HepG2 (cell line): Measurements from ENCODE around the gene RNU4-1. TPM values are rescaled to one million over a fixed set of nuclear protein-coding genes. Genes with fewer than 3 reads are reported as not detected.

Experiments used
- CEBPG ChIP-seq: IDR thresholded peaks from 2 replicates; pipeline ENCODE4 v1.6.1; 2016
- HMGXB4 ChIP-seq, 2 experiments: sonication (generic) in 1 of 2; formaldehyde crosslinking in 1 of 2; IDR thresholded peaks; 2 replicates each; pipeline versions ENCODE4 v1.4.0 to v1.6.1; 2018 to 2020; ENCODE audit warnings: missing genetic modification reagents in 2 of 2, borderline replicate concordance in 1 of 2, low read depth in 1 of 2, mild to moderate bottlenecking in 1 of 2, missing biosample characterization in 1 of 2
- ISL2 ChIP-seq: sonication (generic); formaldehyde crosslinking; IDR thresholded peaks from 2 replicates; pipeline ENCODE4 v1.5.0; 2020; ENCODE audit warnings: missing genetic modification reagents
- MYPOP ChIP-seq: sonication (generic); formaldehyde crosslinking; IDR thresholded peaks from 2 replicates; pipeline ENCODE4 v1.8.1; 2023; ENCODE audit warnings: mild to moderate bottlenecking, moderate library complexity, missing genetic modification reagents
- NFYC ChIP-seq: IDR thresholded peaks from 2 replicates; pipeline ENCODE4 v1.6.1; 2016; ENCODE audit warnings: missing genetic modification reagents, missing compliant biosample characterization
- ZFP37 ChIP-seq: sonication (generic); formaldehyde crosslinking; IDR thresholded peaks from 2 replicates; pipeline ENCODE4 v1.4.0; 2020; ENCODE audit warnings: missing genetic modification reagents, borderline replicate concordance
- ZNF350 ChIP-seq: sonication (generic); formaldehyde crosslinking; IDR thresholded peaks from 2 replicates; pipeline ENCODE4 v1.4.0; 2020; ENCODE audit warnings: mild to moderate bottlenecking, low read depth, missing genetic modification reagents, borderline replicate concordance
- polyA plus RNA-seq, 8 experiments: library from polyadenylated mRNA; depleted of rRNA in 3 of 8; stranded (reverse) in 7 of 8; unstranded in 1 of 8; fragments of >200 nt; fragmentation: Illumina TruSeq in 4 of 8; extraction: Trizol in 4 of 8; gene quantifications; 2 replicates each; pipeline versions ENCODE4 v1.2.1 to v1.2.3, GENCODE V29; 2011 to 2016; ENCODE audit warnings: low read depth in 4 of 8, missing spikeins in 1 of 8, mixed read lengths in 1 of 8; ENCODE audit not compliant: insufficient read depth in 1 of 8
- total RNA-seq, 5 experiments: library from RNA; depleted of rRNA; stranded (reverse); fragments of >200 nt; fragmentation: Illumina TruSeq; extraction: Trizol; gene quantifications; 2 replicates each; pipeline ENCODE4 v1.2.3, GENCODE V29; 2016; ENCODE audit warnings: low read depth in 1 of 5
- TF ChIP-seq, protein P1 (sequence below), 2 experiments: fragments of 450-650 bp in 1 of 2; sonication (generic) in 1 of 2; formaldehyde crosslinking in 1 of 2; IDR thresholded peaks; 2 replicates each; pipeline versions ENCODE4 v1.6.1 to v1.8.0; 2016 to 2022; ENCODE audit warnings: antibody characterized with exemption in 1 of 2, mild to moderate bottlenecking in 1 of 2, missing genetic modification reagents in 1 of 2
- TF ChIP-seq, protein P2 (sequence below): IDR thresholded peaks from 2 replicates; pipeline ENCODE4 v1.6.1; 2016
- TF ChIP-seq, protein P3 (sequence below): sonication (generic); formaldehyde crosslinking; conservative IDR thresholded peaks from 2 replicates; pipeline ENCODE4 v1.4.0; 2020; ENCODE audit warnings: mild to moderate bottlenecking, missing genetic modification reagents, moderate library complexity

The RNU4-1 gene
- total and polyA plus RNA-seq, 2 of the 13 experiments (the other 11 are each of a cell fraction or from before 2014, with no cell fraction given), result 7,407 TPM; not detected in 1

DNA sequence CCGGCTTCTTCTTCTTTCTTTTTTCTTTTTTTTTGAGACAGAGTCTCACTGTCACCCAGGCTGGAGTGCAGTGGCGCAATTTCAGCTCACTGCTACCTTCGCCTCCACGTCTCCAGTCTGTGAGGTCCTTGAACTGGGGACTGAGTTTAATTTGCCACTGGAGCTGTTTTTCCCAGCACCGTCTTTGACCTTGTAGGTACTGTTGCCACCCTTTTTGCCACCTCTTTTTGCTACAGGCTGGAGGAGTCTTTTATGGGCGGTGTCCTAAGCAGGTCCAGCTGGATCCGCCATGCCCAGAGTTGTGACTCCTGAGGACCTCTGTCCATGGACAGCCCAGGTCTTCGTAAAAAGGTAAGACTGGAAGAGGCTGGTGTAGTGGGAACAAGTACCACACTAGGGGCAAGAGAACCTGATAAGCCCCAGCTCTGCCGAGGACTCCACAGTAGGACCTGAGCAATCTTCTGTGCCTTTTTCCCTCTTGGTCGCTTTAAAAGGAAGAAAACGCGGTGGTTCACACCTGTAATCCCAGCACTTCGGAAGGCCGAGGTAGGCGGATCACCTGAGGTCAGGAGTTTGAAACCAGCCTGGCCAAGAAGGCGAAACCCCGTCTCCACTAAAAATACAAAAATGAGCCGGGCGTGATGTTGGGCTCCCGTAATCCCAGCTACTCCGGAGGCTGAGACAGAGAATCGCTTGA is 2.3 kb downstream of the RNU4-1 start (continued):
- TF ChIP-seq, protein P1, sequence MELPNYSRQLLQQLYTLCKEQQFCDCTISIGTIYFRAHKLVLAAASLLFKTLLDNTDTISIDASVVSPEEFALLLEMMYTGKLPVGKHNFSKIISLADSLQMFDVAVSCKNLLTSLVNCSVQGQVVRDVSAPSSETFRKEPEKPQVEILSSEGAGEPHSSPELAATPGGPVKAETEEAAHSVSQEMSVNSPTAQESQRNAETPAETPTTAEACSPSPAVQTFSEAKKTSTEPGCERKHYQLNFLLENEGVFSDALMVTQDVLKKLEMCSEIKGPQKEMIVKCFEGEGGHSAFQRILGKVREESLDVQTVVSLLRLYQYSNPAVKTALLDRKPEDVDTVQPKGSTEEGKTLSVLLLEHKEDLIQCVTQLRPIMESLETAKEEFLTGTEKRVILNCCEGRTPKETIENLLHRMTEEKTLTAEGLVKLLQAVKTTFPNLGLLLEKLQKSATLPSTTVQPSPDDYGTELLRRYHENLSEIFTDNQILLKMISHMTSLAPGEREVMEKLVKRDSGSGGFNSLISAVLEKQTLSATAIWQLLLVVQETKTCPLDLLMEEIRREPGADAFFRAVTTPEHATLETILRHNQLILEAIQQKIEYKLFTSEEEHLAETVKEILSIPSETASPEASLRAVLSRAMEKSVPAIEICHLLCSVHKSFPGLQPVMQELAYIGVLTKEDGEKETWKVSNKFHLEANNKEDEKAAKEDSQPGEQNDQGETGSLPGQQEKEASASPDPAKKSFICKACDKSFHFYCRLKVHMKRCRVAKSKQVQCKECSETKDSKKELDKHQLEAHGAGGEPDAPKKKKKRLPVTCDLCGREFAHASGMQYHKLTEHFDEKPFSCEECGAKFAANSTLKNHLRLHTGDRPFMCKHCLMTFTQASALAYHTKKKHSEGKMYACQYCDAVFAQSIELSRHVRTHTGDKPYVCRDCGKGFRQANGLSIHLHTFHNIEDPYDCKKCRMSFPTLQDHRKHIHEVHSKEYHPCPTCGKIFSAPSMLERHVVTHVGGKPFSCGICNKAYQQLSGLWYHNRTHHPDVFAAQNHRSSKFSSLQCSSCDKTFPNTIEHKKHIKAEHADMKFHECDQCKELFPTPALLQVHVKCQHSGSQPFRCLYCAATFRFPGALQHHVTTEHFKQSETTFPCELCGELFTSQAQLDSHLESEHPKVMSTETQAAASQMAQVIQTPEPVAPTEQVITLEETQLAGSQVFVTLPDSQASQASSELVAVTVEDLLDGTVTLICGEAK (IDR thresholded peaks at IDR 0.05), result no peak
- TF ChIP-seq, protein P1 (CRISPR knock-in tag; IDR thresholded peaks at IDR 0.05), result 0 out of 2 replicates have a peak, but pooled peaks have one; percentile 18
- TF ChIP-seq ISL2 (CRISPR knock-in tag) (0 out of 2 replicates have a peak, but pooled peaks have one; percentile 18), ZNF350 (CRISPR knock-in tag) (0 out of 2 replicates have a peak, but pooled peaks have one; percentile 15), ZFP37 (0 out of 2 replicates have a peak, but pooled peaks have one; percentile 54), NFYC (CRISPR knock-in tag) (no peak), CEBPG (CRISPR knock-in tag) (peak; percentile 54; the same call in 1 of the 2 replicates), MYPOP (CRISPR knock-in tag) (0 out of 2 replicates have a peak, but pooled peaks have one; percentile 6), HMGXB4 (CRISPR knock-in tag; IDR thresholded peaks at IDR 0.05; ENCODE audit: borderline replicate concordance in 1 of 2, low read depth in 1 of 2) (0 out of 4 replicates have a peak, but pooled peaks of 1 of the 2 experiments have one; percentile 23)
- TF ChIP-seq, protein P2, sequence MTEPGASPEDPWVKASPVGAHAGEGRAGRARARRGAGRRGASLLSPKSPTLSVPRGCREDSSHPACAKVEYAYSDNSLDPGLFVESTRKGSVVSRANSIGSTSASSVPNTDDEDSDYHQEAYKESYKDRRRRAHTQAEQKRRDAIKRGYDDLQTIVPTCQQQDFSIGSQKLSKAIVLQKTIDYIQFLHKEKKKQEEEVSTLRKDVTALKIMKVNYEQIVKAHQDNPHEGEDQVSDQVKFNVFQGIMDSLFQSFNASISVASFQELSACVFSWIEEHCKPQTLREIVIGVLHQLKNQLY (CRISPR knock-in tag), result no peak
- TF ChIP-seq, protein P3, sequence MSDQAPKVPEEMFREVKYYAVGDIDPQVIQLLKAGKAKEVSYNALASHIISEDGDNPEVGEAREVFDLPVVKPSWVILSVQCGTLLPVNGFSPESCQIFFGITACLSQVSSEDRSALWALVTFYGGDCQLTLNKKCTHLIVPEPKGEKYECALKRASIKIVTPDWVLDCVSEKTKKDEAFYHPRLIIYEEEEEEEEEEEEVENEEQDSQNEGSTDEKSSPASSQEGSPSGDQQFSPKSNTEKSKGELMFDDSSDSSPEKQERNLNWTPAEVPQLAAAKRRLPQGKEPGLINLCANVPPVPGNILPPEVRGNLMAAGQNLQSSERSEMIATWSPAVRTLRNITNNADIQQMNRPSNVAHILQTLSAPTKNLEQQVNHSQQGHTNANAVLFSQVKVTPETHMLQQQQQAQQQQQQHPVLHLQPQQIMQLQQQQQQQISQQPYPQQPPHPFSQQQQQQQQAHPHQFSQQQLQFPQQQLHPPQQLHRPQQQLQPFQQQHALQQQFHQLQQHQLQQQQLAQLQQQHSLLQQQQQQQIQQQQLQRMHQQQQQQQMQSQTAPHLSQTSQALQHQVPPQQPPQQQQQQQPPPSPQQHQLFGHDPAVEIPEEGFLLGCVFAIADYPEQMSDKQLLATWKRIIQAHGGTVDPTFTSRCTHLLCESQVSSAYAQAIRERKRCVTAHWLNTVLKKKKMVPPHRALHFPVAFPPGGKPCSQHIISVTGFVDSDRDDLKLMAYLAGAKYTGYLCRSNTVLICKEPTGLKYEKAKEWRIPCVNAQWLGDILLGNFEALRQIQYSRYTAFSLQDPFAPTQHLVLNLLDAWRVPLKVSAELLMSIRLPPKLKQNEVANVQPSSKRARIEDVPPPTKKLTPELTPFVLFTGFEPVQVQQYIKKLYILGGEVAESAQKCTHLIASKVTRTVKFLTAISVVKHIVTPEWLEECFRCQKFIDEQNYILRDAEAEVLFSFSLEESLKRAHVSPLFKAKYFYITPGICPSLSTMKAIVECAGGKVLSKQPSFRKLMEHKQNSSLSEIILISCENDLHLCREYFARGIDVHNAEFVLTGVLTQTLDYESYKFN (CRISPR knock-in tag), result no peak
